ENCODE measurements around the gene ANKRD39. TPM values are rescaled to one million over a fixed set of nuclear protein-coding genes. Genes with fewer than 3 reads are reported as not detected.

ANKRD39 gene
- total RNA-seq, 1 experiment from 2014 or later: 17.7 TPM

- no peak for DNase-seq (ENCODE audit: low spot score)
Observed at GRCh38 chr2:96830044-96830562, 27.7 kb downstream of the ANKRD39 start.

- no peak for DNase-seq (ENCODE audit: low spot score)
Observed at GRCh38 chr2:96828874-96829273, 28.9 kb downstream of the ANKRD39 start.

- no peak for DNase-seq (ENCODE audit: low spot score)
Observed at GRCh38 chr2:96828436-96828835, 29.4 kb downstream of the ANKRD39 start.

GRCh38 chr2:96826546-96827278 is 31.1 kb downstream of the ANKRD39 start:
- no peak for DNase-seq (ENCODE audit: low spot score)

- DNase-seq (ENCODE audit: low spot score): no peak
Observed at GRCh38 chr2:96825057-96825456, 32.8 kb downstream of the ANKRD39 start.

GRCh38 chr2:96824079-96824870 is 33.5 kb downstream of the ANKRD39 start:
- DNase-seq (ENCODE audit: low spot score): no peak

GRCh38 chr2:96823198-96823597 is 34.6 kb downstream of the ANKRD39 start:
- DNase-seq (ENCODE audit: low spot score): no peak

- DNase-seq (ENCODE audit: low spot score): no peak
Observed at GRCh38 chr2:96822786-96823185, 35.0 kb downstream of the ANKRD39 start.

- no peak for DNase-seq (ENCODE audit: low spot score)
Observed at GRCh38 chr2:96821113-96821675, 36.6 kb downstream of the ANKRD39 start.

GRCh38 chr2:96819876-96820511 is 37.8 kb downstream of the ANKRD39 start:
- DNase-seq (ENCODE audit: low spot score): no peak

GRCh38 chr2:96819128-96819875 is 38.5 kb downstream of the ANKRD39 start:
- DNase-seq (ENCODE audit: low spot score): no peak

GRCh38 chr2:96817882-96818281 is 39.9 kb downstream of the ANKRD39 start:
- no peak for DNase-seq (ENCODE audit: low spot score)

- DNase-seq (ENCODE audit: low spot score): no peak
Observed at GRCh38 chr2:96816836-96817702, 40.7 kb downstream of the ANKRD39 start.

- DNase-seq (ENCODE audit: low spot score): peak; percentile 84
Observed at GRCh38 chr2:96816127-96816835, 41.5 kb downstream of the ANKRD39 start, which contains the start of gene CNNM3. Gene CNNM3, plus strand, starts transcription at chr2:96816268. Its CDS starts 10 bp downstream, at chr2:96816278.

GRCh38 chr2:96815326-96816126 is 42.3 kb downstream of the ANKRD39 start:
- DNase-seq (ENCODE audit: low spot score): no peak

GRCh38 chr2:96813656-96814055 is 44.2 kb downstream of the ANKRD39 start:
- no peak for DNase-seq (ENCODE audit: low spot score)

GRCh38 chr2:96811917-96812316 is 45.9 kb downstream of the ANKRD39 start:
- no peak for DNase-seq (ENCODE audit: low spot score)

- DNase-seq (ENCODE audit: low spot score): no peak
Observed at GRCh38 chr2:96810783-96811192, 47.0 kb downstream of the ANKRD39 start.
